ENCODE measurements around the gene ECM1. TPM values are rescaled to one million over a fixed set of nuclear protein-coding genes. Genes with fewer than 3 reads are reported as not detected.

Gene ECM1
- total and polyA plus RNA-seq, 2 donors (not counting 3 experiments of a cell fraction or from before 2014, with no cell fraction given) = 7.2 to 16.6 TPM

DNA sequence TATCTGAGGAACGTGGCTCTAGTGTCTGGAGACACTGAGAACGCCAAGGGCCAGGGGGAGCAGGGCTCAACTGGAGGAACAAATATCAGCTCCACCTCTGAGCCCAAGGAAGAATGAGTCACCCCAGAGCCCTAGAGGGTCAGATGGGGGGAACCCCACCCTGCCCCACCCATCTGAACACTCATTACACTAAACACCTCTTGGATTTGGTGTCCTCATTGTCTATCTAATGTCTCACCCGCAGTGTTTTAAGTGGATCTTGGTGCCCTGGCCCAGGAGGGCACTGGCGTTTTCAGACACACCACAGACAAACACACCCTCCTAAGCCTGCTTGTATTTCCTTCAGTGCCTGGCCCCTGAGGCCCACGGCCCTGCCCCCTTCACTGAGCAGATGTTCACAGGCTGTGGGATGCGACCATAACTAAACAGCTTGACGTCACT is 5.5 kb downstream of the ECM1 start:
- BruUV-seq (replicated peaks) = no TSS peak
- TF ChIP-seq JUN (IDR thresholded peaks at IDR 0.05; ENCODE audit: borderline replicate concordance, insufficient read depth, insufficient read length, low read depth) (no peak), MAX (IDR thresholded peaks at IDR 0.05; ENCODE audit: insufficient read depth, insufficient read length) (no peak), MYC (IDR thresholded peaks at IDR 0.05; ENCODE audit: low read depth, low read length) (no peak), POLR2A (IDR thresholded peaks at IDR 0.05; ENCODE audit: low read depth, low read length) (no peak), GATA2 (IDR thresholded peaks at IDR 0.05; ENCODE audit: insufficient read depth, insufficient read length, low read depth, low read length) (no peak), FOS (IDR thresholded peaks at IDR 0.05; ENCODE audit: borderline replicate concordance, insufficient read depth, low read length) (no peak), EZH2 (IDR thresholded peaks at IDR 0.05; ENCODE audit: borderline replicate concordance, low read depth, low read length, severe bottlenecking) (no peak), POLR2AphosphoS5 (IDR thresholded peaks at IDR 0.05; ENCODE audit: insufficient read depth, low read depth, low read length) (no peak)
- TF ChIP-seq, protein P1, sequence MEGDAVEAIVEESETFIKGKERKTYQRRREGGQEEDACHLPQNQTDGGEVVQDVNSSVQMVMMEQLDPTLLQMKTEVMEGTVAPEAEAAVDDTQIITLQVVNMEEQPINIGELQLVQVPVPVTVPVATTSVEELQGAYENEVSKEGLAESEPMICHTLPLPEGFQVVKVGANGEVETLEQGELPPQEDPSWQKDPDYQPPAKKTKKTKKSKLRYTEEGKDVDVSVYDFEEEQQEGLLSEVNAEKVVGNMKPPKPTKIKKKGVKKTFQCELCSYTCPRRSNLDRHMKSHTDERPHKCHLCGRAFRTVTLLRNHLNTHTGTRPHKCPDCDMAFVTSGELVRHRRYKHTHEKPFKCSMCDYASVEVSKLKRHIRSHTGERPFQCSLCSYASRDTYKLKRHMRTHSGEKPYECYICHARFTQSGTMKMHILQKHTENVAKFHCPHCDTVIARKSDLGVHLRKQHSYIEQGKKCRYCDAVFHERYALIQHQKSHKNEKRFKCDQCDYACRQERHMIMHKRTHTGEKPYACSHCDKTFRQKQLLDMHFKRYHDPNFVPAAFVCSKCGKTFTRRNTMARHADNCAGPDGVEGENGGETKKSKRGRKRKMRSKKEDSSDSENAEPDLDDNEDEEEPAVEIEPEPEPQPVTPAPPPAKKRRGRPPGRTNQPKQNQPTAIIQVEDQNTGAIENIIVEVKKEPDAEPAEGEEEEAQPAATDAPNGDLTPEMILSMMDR (IDR thresholded peaks at IDR 0.05; ENCODE audit: extremely low read depth in 1 of 2, insufficient read depth in 1 of 2, low read depth in 1 of 2, low read length in 2 of 2) = no peak
- intact Hi-C loops (cut with micrococcal nuclease) (no loop called here), dilution Hi-C loops (cut with MboI; ENCODE audit: extremely low pct_ligation_motif_present, low sequenced_read_pairs) (no loop called here)
- H3K9me1 ChIP-seq (replicated peaks; ENCODE audit: control insufficient read depth, extremely low read depth, insufficient read depth, low read length) = no peaks in the 10 kb centered on the region
- no peaks in the 10 kb centered on the region for H3K79me2 ChIP-seq (ENCODE audit: control insufficient read depth, insufficient read depth, low read length)
- H3K9ac ChIP-seq (replicated peaks; ENCODE audit: extremely low read depth, insufficient read depth, low read length) = no peak overlapping the region
- H3K27ac ChIP-seq (ENCODE audit: insufficient read depth, low read depth, low read length) = no peak overlapping the region
- POLR2A ChIA-PET = interaction anchor here (0.6 kb wide), 1 partner anchor 9 kb away, joined by 3 read pairs; no protein-coding TSS in a partner anchor
- H3K36me3 ChIP-seq (ENCODE audit: control insufficient read depth in 2 of 2, extremely low read depth in 1 of 2, insufficient read depth in 2 of 2, low read length in 2 of 2) = no peaks in the 10 kb centered on the region
- no peaks in the 10 kb centered on the region for H4K20me1 ChIP-seq (replicated peaks; ENCODE audit: control insufficient read depth, extremely low read depth, insufficient read depth, low read length)
- FAIRE-seq = no peak
- CTCF ChIA-PET = no interaction called here
- no peak overlapping the region for H3K4me2 ChIP-seq (ENCODE audit: insufficient read depth, low read length)
- no peak overlapping the region for H2AFZ ChIP-seq (ENCODE audit: low read depth, low read length)
- DNase-seq (ENCODE audit: low read depth, low spot score) = no peak
- no peaks in the 10 kb centered on the region for H3K27me3 ChIP-seq (ENCODE audit: control insufficient read depth in 2 of 2, insufficient read depth in 2 of 2, low read length in 2 of 2)
- H3K4me3 ChIP-seq (replicated peaks in 1 of 3; ENCODE audit: insufficient read depth in 1 of 3, low read depth in 1 of 3, low read length in 3 of 3) = no peak overlapping the region
- no peaks in the 10 kb centered on the region for H3K9me3 ChIP-seq (replicated peaks; ENCODE audit: control insufficient read depth, insufficient read depth, low read length)
- peaks cover 7% of the 10 kb centered on the region for H3K4me1 ChIP-seq (ENCODE audit: control insufficient read depth, extremely low read depth, insufficient read depth, low read length)
